Thoracic aorta (tissue), 2 donors: ENCODE data around the gene PCDH1. TPM values are rescaled to one million over a fixed set of nuclear protein-coding genes. Genes with fewer than 3 reads are reported as not detected.

ENCODE experiments used
- ATAC-seq: fragments of 150-250 bp; one replicate; pipeline ENCODE4 v1.8.0; 2017; ENCODE audit warnings: low read depth; ENCODE audit not compliant: insufficient number of reproducible peaks, low FRiP score
- DNase-seq: peaks from one replicate; pipeline ENCODE4 v3.0.0-alpha.2; 2020; ENCODE audit warnings: low spot score
- H3K27ac ChIP-seq, 2 donors: fragments of 200-600 bp; sonication (generic); 1 replicate in 1 of 2; 2 replicates in 1 of 2; pipeline ENCODE4 v1.5.1; 2016; ENCODE audit warnings: mild to moderate bottlenecking in 2 of 2, moderate library complexity in 2 of 2
- H3K27me3 ChIP-seq: fragments of 200-600 bp; sonication (generic); replicated peaks from 2 replicates; pipeline ENCODE4 v1.6.0; 2016; ENCODE audit warnings: mild to moderate bottlenecking; ENCODE audit not compliant: insufficient read depth
- H3K36me3 ChIP-seq: fragments of 200-600 bp; sonication (generic); one replicate; pipeline ENCODE4 v1.5.1; 2016
- H3K4me1 ChIP-seq, 2 donors: fragments of 200-600 bp; sonication (generic); 1 replicate in 1 of 2; 2 replicates in 1 of 2; pipeline versions ENCODE4 v1.5.1 to v1.6.0; 2016; ENCODE audit warnings: low read depth in 2 of 2, mild to moderate bottlenecking in 1 of 2; ENCODE audit not compliant: control insufficient read depth in 1 of 2
- H3K4me3 ChIP-seq: fragments of 200-600 bp; sonication (generic); 2 replicates; pipeline ENCODE4 v1.5.1; 2016; ENCODE audit warnings: mild to moderate bottlenecking
- H3K9me3 ChIP-seq: fragments of 200-600 bp; sonication (generic); 2 replicates; pipeline ENCODE4 v1.5.1; 2016
- CTCF ChIP-seq: fragments of 200-600 bp; sonication (generic); IDR thresholded peaks from one replicate; pipeline ENCODE4 v1.5.1; 2019; ENCODE audit warnings: antibody characterized with exemption
- total RNA-seq, 2 donors: library from RNA; depleted of rRNA; stranded (reverse); fragments of >200 nt; gene quantifications; one replicate each; pipeline versions ENCODE4 v1.1.0 to v1.2.3, GENCODE V29; 2016

PCDH1 gene
- total RNA-seq, 2 donors from 2014 or later, result 24.6 to 43.4 TPM

DNA sequence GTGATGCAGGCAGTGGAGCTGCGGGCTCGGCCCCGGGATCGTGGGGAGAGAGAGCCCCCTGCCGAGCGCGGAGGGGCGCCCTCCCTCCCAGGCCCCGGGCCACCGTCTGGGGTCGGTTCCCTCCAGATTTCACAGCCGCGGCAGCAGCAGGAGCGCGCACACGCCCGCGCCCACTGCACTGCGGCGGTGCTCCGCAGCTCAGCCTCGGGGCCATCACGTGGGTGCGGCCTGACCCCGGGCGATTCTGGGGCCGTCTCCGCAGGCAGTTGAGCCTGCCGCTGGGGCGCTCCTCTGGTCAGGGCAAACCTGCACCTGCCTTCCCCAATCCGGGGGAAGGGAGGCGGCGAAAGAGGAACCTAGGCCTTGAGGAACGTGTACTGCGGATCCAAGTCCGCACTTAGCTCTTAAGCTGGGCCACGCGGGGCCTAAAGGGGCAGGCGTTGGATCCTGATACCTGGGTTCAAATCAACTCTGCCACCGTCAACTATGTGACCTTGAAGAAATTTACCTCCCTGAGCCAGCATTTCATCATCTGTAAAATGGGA lies 36.1 kb upstream of the PCDH1 start:
- Histone ChIP-seq H3K4me1 (peaks cover 4 to 13% of the 10 kb centered on the region in 2 donors), H3K9me3 (no peaks in the 10 kb centered on the region), H3K36me3 (no peaks in the 10 kb centered on the region), H3K4me3 (peak overlapping the region; percentile 71), H3K27ac (no peak overlapping the region), H3K27me3 (no peaks in the 10 kb centered on the region)
- no peak for ATAC-seq
- TF ChIP-seq CTCF, result no peak
- DNase-seq, result no peak

DNA sequence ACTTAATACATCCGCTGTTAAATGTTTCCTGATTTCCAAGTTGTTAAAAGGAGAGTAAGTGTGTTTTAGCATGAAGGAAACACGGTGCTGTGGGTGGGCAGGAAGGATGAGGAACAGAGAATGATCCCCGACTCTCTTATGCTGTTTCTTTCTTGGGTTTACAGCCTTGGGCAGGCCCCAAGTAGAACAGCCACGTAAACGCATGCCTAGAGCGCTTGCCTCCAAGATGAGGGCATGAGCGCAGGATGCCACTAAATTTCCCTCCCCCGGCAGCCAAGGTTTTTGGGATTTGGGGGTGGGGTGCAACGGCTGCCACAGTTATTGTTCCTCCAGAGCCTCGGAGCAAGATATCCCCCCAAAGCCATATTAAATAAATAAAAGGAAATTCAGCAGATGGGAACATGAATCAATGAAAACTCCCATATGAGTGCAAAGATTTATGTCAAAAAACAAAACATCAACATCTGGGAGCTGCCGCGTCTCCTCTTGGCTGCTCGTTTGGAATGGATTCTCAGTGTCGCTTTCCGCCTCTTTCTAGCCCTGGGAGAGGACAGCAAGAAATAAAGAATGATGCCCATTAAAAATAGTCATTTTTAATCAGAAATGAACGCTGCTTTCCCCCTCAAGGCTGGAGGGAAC lies 35.5 kb upstream of the PCDH1 start:
- Histone ChIP-seq H3K4me3 (peak overlapping the region; percentile 71), H3K36me3 (no peaks in the 10 kb centered on the region), H3K4me1 (peaks cover 4 to 13% of the 10 kb centered on the region in 2 donors), H3K27me3 (no peaks in the 10 kb centered on the region), H3K9me3 (no peaks in the 10 kb centered on the region), H3K27ac (no peak overlapping the region)
- no peak for ATAC-seq
- no peak for TF ChIP-seq CTCF
- DNase-seq, result no peak

- no peak for DNase-seq
- ATAC-seq, result no peak
- TF ChIP-seq CTCF, result no peak
- H3K27me3 ChIP-seq, result no peaks in the 10 kb centered on the region
- no peak overlapping the region for H3K4me3 ChIP-seq
- H3K27ac ChIP-seq, result no peak overlapping the region
- no peaks in the 10 kb centered on the region for H3K9me3 ChIP-seq
- H3K36me3 ChIP-seq, result no peaks in the 10 kb centered on the region
- H3K4me1 ChIP-seq, result peaks cover 4 to 13% of the 10 kb centered on the region in 2 donors
These were observed 32.1 kb upstream of the PCDH1 start for GRCh38 chr5:141910271-141910673.

- Histone ChIP-seq H3K4me1 (peaks cover under 1 to 9% of the 10 kb centered on the region in 2 donors), H3K4me3 (no peak overlapping the region), H3K27me3 (no peaks in the 10 kb centered on the region), H3K27ac (no peak overlapping the region), H3K36me3 (no peaks in the 10 kb centered on the region), H3K9me3 (no peaks in the 10 kb centered on the region)
- TF ChIP-seq CTCF, result no peak
- ATAC-seq (no peak), DNase-seq (no peak)
These were observed 31.0 kb upstream of the PCDH1 start for GRCh38 chr5:141909212-141909611.

DNA sequence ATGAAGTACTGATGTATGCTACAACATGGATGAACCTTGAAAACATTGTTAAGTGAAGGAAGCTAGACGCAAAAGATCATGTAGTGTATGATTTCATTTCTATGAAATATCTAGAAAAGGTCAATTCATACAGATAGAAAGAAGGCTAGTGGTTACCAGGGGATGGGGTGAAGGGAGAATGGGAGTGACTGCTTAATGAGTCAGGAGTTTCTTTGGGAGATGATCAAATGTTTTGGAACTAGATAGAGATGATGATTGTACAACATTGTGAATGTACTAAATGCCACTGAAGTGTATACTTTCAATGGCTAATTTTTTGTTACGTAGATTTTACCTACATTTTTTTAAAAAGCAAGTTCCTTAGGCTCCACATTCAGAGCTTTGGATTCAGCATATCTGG lies 30.6 kb upstream of the PCDH1 start:
- no peak for ATAC-seq
- TF ChIP-seq CTCF, result no peak
- Histone ChIP-seq H3K4me3 (no peak overlapping the region), H3K27me3 (no peaks in the 10 kb centered on the region), H3K36me3 (no peaks in the 10 kb centered on the region), H3K9me3 (no peaks in the 10 kb centered on the region), H3K4me1 (peaks cover 0 to 5% of the 10 kb centered on the region in 2 donors), H3K27ac (no peak overlapping the region)
- no peak for DNase-seq
